HG02970 (cell line): ENCODE measurements around the gene BORCS6.
A peak's percentile ranks its signal among the peaks of the same experiment; 100 is the strongest.

ENCODE experiments used
- ATAC-seq: cut with Tn5 transposase; IDR thresholded peaks from one replicate; pipeline ENCODE4 v1.9.1; 2021; ENCODE audit warnings: mild to moderate bottlenecking, moderate library complexity, moderate number of reproducible peaks; ENCODE audit not compliant: unreplicated experiment, low FRiP score

Gene BORCS6

GRCh38 chr17:8144401-8145231, 45.4 kb downstream of the BORCS6 start:
- no peak for ATAC-seq

DNA sequence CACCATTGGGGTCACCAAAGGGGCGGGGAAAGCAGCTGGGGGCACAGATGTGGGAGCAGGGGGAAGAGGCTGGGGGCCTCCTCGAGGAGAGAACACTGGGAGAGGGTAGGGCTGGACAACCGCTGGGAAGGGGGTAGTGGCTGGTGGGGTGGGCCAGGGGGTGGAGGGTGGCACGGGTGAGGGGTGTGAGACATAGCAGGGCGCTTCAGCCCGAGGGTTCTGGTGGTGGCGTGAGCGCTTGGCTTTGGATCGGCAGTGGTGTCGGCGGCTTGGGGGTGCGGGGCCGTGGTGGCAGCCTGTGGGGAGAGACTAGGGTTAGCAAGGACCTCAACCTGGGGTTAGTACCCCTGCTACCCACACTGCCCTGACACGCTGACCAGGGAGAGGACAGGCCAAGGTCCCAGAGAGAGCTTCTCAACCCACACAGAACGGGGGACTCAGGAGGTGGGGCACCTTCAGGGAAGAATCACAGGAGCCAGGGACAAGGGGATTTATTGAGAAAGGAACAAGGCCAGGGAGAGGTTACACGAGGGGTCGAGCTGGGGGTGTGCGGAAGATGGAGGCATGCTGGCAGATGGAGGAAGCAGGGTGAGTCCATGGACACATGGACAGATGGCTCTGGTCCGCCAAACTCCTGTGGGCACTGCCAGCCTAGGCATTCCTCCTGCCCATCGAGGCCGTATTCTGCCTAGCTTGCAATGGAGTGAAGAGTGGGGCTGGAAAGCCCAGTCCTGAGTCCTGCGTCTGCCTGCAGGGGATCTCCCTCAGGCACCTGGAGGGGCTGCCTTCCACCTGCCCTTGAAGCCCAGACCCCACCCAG, 46.2 kb downstream of the BORCS6 start:
- ATAC-seq = no peak

- ATAC-seq = no peak
Measured at GRCh38 chr17:8142887-8143580, 46.9 kb downstream of the BORCS6 start.

- no peak for ATAC-seq
Measured at GRCh38 chr17:8142158-8142886, 47.7 kb downstream of the BORCS6 start.

DNA sequence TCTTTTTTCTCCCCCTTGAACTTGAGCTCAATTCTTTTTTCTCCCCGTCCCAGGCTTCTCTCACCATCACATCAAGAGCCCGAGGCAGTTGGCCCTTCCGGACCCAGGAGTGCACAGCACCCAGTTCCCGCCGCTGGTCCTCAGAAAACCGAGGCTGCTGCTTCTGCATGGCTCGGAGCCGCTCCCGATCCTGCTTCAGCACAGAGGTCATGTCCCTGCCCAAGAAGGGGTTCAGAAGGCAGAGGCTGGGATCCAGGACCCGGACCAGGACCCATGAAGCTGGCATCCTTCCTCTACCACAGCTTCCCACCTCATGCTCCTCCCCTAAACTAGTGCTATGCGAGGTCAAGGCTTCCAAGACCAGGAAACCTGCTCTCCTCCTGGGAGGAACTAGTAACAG, 48.2 kb downstream of the BORCS6 start:
- ATAC-seq = no peak

GRCh38 chr17:8141045-8141444, 48.9 kb downstream of the BORCS6 start:
- no peak for ATAC-seq

DNA sequence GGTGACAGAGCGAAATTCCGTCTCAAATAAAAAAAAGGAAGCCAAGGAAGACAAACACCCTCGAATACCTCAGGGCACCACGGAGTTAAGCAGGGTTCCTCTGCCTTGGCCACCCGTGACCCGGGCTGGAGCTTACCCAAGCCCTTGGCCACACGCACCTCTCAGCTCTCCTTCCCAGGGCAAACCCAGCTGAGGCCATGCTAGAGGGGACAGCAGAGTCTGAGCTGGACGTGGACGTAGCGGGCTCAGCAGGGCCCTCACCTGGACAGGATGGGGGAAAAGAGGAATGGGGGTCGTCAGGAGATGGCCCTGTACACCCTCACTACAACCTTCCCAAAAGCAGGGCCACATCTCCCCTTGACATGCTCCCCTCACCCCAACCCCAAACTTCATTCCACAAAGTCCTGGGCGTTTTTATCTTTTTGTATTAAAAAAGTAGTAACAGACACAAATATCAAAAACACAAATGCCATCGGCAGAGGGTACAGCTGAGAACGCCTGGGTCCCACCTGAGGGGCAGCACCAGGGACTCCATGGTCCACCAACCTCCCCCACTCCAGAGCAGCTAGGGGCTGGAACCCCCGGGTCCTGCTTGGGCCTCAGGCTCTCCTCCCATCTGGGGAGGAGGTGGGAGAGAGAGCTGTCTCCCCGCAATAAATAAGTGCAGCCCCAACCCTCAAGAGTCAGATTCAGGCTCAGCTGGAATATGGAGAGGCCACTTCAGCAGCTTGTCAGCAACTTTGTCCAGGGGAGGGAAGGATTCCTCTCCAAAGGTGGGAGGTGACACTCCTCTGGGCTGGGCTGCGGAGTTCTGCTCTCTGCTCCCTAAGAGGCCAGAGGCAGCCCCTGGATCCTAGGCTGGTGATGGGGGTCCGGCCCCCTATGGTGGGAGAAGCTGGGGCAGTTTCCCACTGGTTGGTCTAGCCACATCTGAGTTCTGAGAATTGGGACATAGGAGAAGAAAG, 49.6 kb downstream of the BORCS6 start:
- no peak for ATAC-seq

DNA sequence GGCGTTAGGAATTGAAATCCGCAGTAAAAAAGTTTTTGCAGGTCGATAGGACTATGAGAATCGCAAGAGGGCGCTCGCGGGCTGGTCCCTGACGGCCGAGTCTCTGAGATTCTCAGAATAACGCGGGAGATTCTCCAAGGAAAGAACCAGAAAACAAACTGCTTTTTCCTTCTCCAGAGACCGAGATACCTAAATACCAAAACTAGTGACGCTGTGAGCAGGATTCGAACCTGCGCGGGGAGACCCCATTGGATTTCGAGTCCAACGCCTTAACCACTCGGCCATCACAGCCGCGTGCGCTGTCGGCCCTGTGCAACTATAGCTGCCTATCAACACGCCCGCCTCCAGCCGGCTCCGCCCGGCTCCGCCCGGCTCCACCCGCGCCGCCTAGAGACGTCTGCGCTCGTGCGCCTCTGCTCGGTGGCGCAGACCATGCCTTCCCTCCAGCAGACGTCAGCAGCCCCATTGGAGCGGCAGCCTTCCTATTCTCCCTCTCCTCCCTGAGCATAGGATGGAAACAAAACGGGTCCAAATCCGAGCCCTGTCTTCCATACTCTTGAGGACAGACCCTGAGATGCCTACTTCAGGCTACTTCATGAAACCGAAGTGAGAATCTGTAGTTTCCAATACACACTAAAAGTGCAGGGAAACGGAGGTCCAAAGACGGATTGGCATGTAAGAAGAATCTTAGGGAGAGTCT, 51.2 kb downstream of the BORCS6 start:
- peak; percentile 87 for ATAC-seq

- no peak for ATAC-seq
Measured at GRCh38 chr17:8138374-8138671, 51.7 kb downstream of the BORCS6 start.
